HG02981 (cell line): Measurements from ENCODE around the gene ADAMTS2.
"Not testable (repeated sequence)": the region's sequence is repeated elsewhere in the genome, so short reads cannot be mapped to it uniquely, and the experiment has no call there.

Experiments
- ATAC-seq: cut with Tn5 transposase; IDR thresholded peaks from one replicate; pipeline ENCODE4 v1.9.1; 2021; ENCODE audit warnings: mild to moderate bottlenecking, moderate library complexity; ENCODE audit not compliant: unreplicated experiment

ADAMTS2 gene

GRCh38 chr5:179298181-179298993 lies 46.9 kb downstream of the ADAMTS2 start:
- ATAC-seq, result no peak

GRCh38 chr5:179297486-179298180 lies 47.6 kb downstream of the ADAMTS2 start:
- ATAC-seq, result no peak

- no peak for ATAC-seq
Measured at GRCh38 chr5:179297026-179297425, 48.2 kb downstream of the ADAMTS2 start.

GRCh38 chr5:179296150-179296821 lies 49.0 kb downstream of the ADAMTS2 start:
- ATAC-seq, result no peak

- no peak for ATAC-seq
Measured at GRCh38 chr5:179295778-179296149, 49.5 kb downstream of the ADAMTS2 start.

- no peak for ATAC-seq
Measured at GRCh38 chr5:179294891-179295777, 50.1 kb downstream of the ADAMTS2 start.

GRCh38 chr5:179294131-179294780 lies 51.0 kb downstream of the ADAMTS2 start:
- ATAC-seq, result no peak

GRCh38 chr5:179292681-179293635 lies 52.3 kb downstream of the ADAMTS2 start:
- no peak for ATAC-seq

GRCh38 chr5:179292202-179292601 lies 53.1 kb downstream of the ADAMTS2 start:
- ATAC-seq, result no peak

GRCh38 chr5:179290681-179291540 lies 54.4 kb downstream of the ADAMTS2 start:
- ATAC-seq, result no peak

- no peak for ATAC-seq
Measured at GRCh38 chr5:179289756-179290385, 55.4 kb downstream of the ADAMTS2 start.

GRCh38 chr5:179288809-179289185 lies 56.5 kb downstream of the ADAMTS2 start:
- no peak for ATAC-seq

GRCh38 chr5:179288101-179288808 lies 57.0 kb downstream of the ADAMTS2 start:
- ATAC-seq, result no peak

GRCh38 chr5:179287631-179288030 lies 57.6 kb downstream of the ADAMTS2 start:
- ATAC-seq, result no peak

- ATAC-seq, result no peak
Measured at GRCh38 chr5:179287071-179287470, 58.2 kb downstream of the ADAMTS2 start.

GRCh38 chr5:179285776-179286162 lies 59.5 kb downstream of the ADAMTS2 start:
- not testable (repeated sequence) for ATAC-seq
